GM12878 (cell line): Measurements from ENCODE around the gene NR1H4.

Experiments
- CEBPB ChIP-seq, 2 experiments: fragments of 150-350 bp in 1 of 2; IDR thresholded peaks; 2 replicates each; pipeline ENCODE4 v1.6.1; 2012 to 2014; ENCODE audit warnings: low read depth in 2 of 2, low read length in 2 of 2, borderline replicate concordance in 1 of 2, inconsistent platforms in 1 of 2
- CHD2 ChIP-seq: IDR thresholded peaks from 2 replicates; pipeline ENCODE4 v1.6.1; 2011; ENCODE audit warnings: low read depth, low read length, improper control_type of control experiment, borderline replicate concordance
- CREM ChIP-seq: IDR thresholded peaks from 2 replicates; pipeline ENCODE4 v1.6.1; 2014; ENCODE audit warnings: antibody characterized with exemption, low read depth
- EZH2 ChIP-seq: IDR thresholded peaks from 2 replicates; pipeline ENCODE4 v1.6.1; 2012; ENCODE audit warnings: low read depth, mild to moderate bottlenecking, control low read depth, inconsistent platforms, low read length, borderline replicate concordance; ENCODE audit not compliant: control insufficient read depth
- JUND ChIP-seq: IDR thresholded peaks from 2 replicates; pipeline ENCODE4 v1.6.1; 2012; ENCODE audit warnings: low read depth, mild to moderate bottlenecking, low read length, improper control_type of control experiment, moderate library complexity
- KDM1A ChIP-seq: fragments of 200-600 bp; sonication (generic); IDR thresholded peaks from 2 replicates; pipeline ENCODE4 v1.6.1; 2016; ENCODE audit warnings: borderline replicate concordance
- MYC ChIP-seq: IDR thresholded peaks from 2 replicates; pipeline ENCODE4 v1.6.1; 2011; ENCODE audit warnings: mild to moderate bottlenecking, low read length, moderate library complexity, inconsistent platforms; ENCODE audit not compliant: insufficient read depth, insufficient replicate concordance, insufficient read length, severe bottlenecking
- PAX8 ChIP-seq: fragments of 450-650 bp; IDR thresholded peaks from 2 replicates; pipeline ENCODE4 v1.6.1; 2017; ENCODE audit warnings: mild to moderate bottlenecking, moderate library complexity
- POLR2A ChIP-seq: IDR thresholded peaks from 2 replicates; pipeline ENCODE4 v1.6.1; 2011; ENCODE audit warnings: low read depth, mild to moderate bottlenecking, low read length
- POLR2AphosphoS5 ChIP-seq: IDR thresholded peaks from 2 replicates; pipeline ENCODE4 v1.6.1; 2011; ENCODE audit warnings: mild to moderate bottlenecking, low read length, inconsistent platforms
- RFX5 ChIP-seq: IDR thresholded peaks from 2 replicates; pipeline ENCODE4 v1.6.1; 2011; ENCODE audit warnings: low read depth, low read length, improper control_type of control experiment
- TF ChIP-seq, protein P1 (sequence below), 3 experiments: IDR thresholded peaks in 2 of 3; conservative IDR thresholded peaks in 1 of 3; 2 replicates each; pipeline ENCODE4 v1.5.1; 2011; ENCODE audit warnings: low read depth in 3 of 3, low read length in 3 of 3, mild to moderate bottlenecking in 3 of 3, control low read depth in 2 of 3, moderate library complexity in 2 of 3, inconsistent platforms in 1 of 3, mixed read lengths in 1 of 3; ENCODE audit not compliant: control insufficient read depth in 2 of 3, insufficient read depth in 1 of 3; ENCODE audit errors: extremely low read depth in 1 of 3
- TF ChIP-seq, protein P2 (sequence below): IDR thresholded peaks from 2 replicates; pipeline ENCODE4 v1.6.1; 2012; ENCODE audit warnings: mild to moderate bottlenecking, low read depth, low read length
- TF ChIP-seq, protein P3 (sequence below): IDR thresholded peaks from 2 replicates; pipeline ENCODE4 v1.6.1; 2011; ENCODE audit warnings: borderline replicate concordance, low read depth, mild to moderate bottlenecking, moderate library complexity, mixed read lengths, low read length; ENCODE audit not compliant: insufficient read depth; ENCODE audit errors: extremely low read length

DNA sequence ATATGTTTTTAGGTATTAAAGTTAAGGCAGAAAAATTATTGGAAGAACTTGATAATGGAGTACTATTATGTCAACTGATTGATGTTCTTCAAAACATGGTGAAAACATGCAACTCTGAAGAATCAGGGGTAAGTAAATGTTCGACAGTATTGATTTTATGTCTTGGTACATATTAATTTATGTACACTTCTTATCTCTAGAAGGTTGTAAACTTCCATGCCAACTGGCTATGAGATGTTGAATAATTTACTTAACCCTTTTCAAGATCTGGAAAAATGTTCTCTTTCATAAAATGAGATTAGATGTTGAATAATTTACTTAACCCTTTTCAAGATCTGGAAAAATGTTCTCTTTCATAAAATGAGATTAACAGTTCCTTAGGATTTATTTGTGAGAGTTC, 128.0 kb downstream of the NR1H4 start:
- TF ChIP-seq KDM1A, result no peak
- TF ChIP-seq, protein P1, sequence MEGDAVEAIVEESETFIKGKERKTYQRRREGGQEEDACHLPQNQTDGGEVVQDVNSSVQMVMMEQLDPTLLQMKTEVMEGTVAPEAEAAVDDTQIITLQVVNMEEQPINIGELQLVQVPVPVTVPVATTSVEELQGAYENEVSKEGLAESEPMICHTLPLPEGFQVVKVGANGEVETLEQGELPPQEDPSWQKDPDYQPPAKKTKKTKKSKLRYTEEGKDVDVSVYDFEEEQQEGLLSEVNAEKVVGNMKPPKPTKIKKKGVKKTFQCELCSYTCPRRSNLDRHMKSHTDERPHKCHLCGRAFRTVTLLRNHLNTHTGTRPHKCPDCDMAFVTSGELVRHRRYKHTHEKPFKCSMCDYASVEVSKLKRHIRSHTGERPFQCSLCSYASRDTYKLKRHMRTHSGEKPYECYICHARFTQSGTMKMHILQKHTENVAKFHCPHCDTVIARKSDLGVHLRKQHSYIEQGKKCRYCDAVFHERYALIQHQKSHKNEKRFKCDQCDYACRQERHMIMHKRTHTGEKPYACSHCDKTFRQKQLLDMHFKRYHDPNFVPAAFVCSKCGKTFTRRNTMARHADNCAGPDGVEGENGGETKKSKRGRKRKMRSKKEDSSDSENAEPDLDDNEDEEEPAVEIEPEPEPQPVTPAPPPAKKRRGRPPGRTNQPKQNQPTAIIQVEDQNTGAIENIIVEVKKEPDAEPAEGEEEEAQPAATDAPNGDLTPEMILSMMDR (IDR thresholded peaks at IDR 0.05 in 2 of 3, conservative IDR thresholded peaks at IDR 0.05 in 1 of 3; ENCODE audit: control insufficient read depth in 2 of 3, extremely low read depth in 1 of 3, insufficient read depth in 1 of 3, low read depth in 3 of 3, low read length in 3 of 3), result no peak
- TF ChIP-seq, protein P2, sequence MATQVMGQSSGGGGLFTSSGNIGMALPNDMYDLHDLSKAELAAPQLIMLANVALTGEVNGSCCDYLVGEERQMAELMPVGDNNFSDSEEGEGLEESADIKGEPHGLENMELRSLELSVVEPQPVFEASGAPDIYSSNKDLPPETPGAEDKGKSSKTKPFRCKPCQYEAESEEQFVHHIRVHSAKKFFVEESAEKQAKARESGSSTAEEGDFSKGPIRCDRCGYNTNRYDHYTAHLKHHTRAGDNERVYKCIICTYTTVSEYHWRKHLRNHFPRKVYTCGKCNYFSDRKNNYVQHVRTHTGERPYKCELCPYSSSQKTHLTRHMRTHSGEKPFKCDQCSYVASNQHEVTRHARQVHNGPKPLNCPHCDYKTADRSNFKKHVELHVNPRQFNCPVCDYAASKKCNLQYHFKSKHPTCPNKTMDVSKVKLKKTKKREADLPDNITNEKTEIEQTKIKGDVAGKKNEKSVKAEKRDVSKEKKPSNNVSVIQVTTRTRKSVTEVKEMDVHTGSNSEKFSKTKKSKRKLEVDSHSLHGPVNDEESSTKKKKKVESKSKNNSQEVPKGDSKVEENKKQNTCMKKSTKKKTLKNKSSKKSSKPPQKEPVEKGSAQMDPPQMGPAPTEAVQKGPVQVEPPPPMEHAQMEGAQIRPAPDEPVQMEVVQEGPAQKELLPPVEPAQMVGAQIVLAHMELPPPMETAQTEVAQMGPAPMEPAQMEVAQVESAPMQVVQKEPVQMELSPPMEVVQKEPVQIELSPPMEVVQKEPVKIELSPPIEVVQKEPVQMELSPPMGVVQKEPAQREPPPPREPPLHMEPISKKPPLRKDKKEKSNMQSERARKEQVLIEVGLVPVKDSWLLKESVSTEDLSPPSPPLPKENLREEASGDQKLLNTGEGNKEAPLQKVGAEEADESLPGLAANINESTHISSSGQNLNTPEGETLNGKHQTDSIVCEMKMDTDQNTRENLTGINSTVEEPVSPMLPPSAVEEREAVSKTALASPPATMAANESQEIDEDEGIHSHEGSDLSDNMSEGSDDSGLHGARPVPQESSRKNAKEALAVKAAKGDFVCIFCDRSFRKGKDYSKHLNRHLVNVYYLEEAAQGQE, result no peak
- TF ChIP-seq POLR2A, result no peak
- no peak for TF ChIP-seq RFX5
- no peak for TF ChIP-seq JUND
- no peak for TF ChIP-seq MYC
- TF ChIP-seq, protein P3, sequence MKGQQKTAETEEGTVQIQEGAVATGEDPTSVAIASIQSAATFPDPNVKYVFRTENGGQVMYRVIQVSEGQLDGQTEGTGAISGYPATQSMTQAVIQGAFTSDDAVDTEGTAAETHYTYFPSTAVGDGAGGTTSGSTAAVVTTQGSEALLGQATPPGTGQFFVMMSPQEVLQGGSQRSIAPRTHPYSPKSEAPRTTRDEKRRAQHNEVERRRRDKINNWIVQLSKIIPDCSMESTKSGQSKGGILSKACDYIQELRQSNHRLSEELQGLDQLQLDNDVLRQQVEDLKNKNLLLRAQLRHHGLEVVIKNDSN, result no peak
- no peak for TF ChIP-seq EZH2
- no peak for TF ChIP-seq CHD2
- TF ChIP-seq CREM, result no peak
- TF ChIP-seq POLR2AphosphoS5, result no peak
- TF ChIP-seq CEBPB (IDR thresholded peaks at IDR 0.05; ENCODE audit: borderline replicate concordance in 1 of 2, low read depth in 2 of 2, low read length in 2 of 2), result no peak
- no peak for TF ChIP-seq PAX8
